GM23248 (cell line): ENCODE measurements around the gene TOR1B.

Experiments used
- EZH2 ChIP-seq: fragments of 200-600 bp; sonication (generic); IDR thresholded peaks from 2 replicates; pipeline ENCODE4 v1.6.1; 2018; ENCODE audit warnings: antibody characterized with exemption, mild to moderate bottlenecking; ENCODE audit not compliant: insufficient read depth, poor library complexity, severe bottlenecking
- EZH2phosphoT487 ChIP-seq: fragments of 200-600 bp; sonication (generic); IDR thresholded peaks from 2 replicates; pipeline ENCODE4 v1.6.1; 2018; ENCODE audit warnings: antibody characterized with exemption, moderate library complexity, mild to moderate bottlenecking, low read depth; ENCODE audit not compliant: insufficient read depth

GRCh38 chr9:129816501-129817435 lies 13.8 kb downstream of the TOR1B start:
- TF ChIP-seq EZH2 (no peak), EZH2phosphoT487 (no peak)
